Neutrophil (primary cell): ENCODE results near the gene POLR3GL.

Experiments
- H3K27ac ChIP-seq: fragments of 200-600 bp; sonication (generic); 2 replicates; pipeline ENCODE4 v1.5.1; 2016; ENCODE audit warnings: mild to moderate bottlenecking, moderate library complexity
- H3K27me3 ChIP-seq: fragments of 200-600 bp; sonication (generic); 2 replicates; pipeline ENCODE4 v1.6.0; 2016; ENCODE audit warnings: mild to moderate bottlenecking
- H3K36me3 ChIP-seq: fragments of 200-600 bp; sonication (generic); 2 replicates; pipeline ENCODE4 v1.5.1; 2017
- H3K4me1 ChIP-seq, 2 experiments: fragments of 200-600 bp in 1 of 2; sonication (generic) in 1 of 2; 1 replicate in 1 of 2; 2 replicates in 1 of 2; pipeline versions ENCODE4 v1.5.1 to v1.6.1; 2013 to 2016; ENCODE audit warnings: low read depth in 1 of 2, low read length in 1 of 2, mild to moderate bottlenecking in 1 of 2, moderate library complexity in 1 of 2; ENCODE audit not compliant: control insufficient read depth in 1 of 2, insufficient read depth in 1 of 2
- H3K4me3 ChIP-seq, 2 experiments: fragments of 200-600 bp in 1 of 2; sonication (generic) in 1 of 2; 1 replicate in 1 of 2; 2 replicates in 1 of 2; pipeline ENCODE4 v1.5.1; 2013 to 2016; ENCODE audit warnings: low read depth in 1 of 2, low read length in 1 of 2, mild to moderate bottlenecking in 1 of 2, moderate library complexity in 1 of 2
- H3K9me3 ChIP-seq: fragments of 200-600 bp; sonication (generic); 2 replicates; pipeline ENCODE4 v1.5.1; 2016
- CTCF ChIP-seq: fragments of 200-600 bp; sonication (generic); IDR thresholded peaks from 2 replicates; pipeline ENCODE4 v1.5.1; 2016; ENCODE audit warnings: antibody characterized with exemption

POLR3GL gene

GRCh38 chr1:145960468-145961108 lies 3.9 kb upstream of the POLR3GL start:
- no peaks in the 10 kb centered on the region for H3K9me3 ChIP-seq

GRCh38 chr1:145961109-145961424 lies 3.4 kb upstream of the POLR3GL start:
- Histone ChIP-seq H3K9me3 (no peaks in the 10 kb centered on the region), H3K27ac (no peak overlapping the region), H3K4me1 (peaks cover 84 to 85% of the 10 kb centered on the region in 2 experiments)

More at GRCh38 chr1:145960468-145961108, 3.9 kb upstream of the POLR3GL start:
- Histone ChIP-seq H3K36me3 (no peaks in the 10 kb centered on the region), H3K4me3 (peak overlapping the region; percentile 66 to 71), H3K27me3 (peaks cover 47% of the 10 kb centered on the region), H3K27ac (peak overlapping the region; percentile 26), H3K4me1 (peaks cover 84 to 90% of the 10 kb centered on the region in 2 experiments)
- TF ChIP-seq CTCF, result no peak

GRCh38 chr1:145961425-145962156 lies 2.9 kb upstream of the POLR3GL start:
- Histone ChIP-seq H3K27me3 (peaks cover 47% of the 10 kb centered on the region), H3K36me3 (no peaks in the 10 kb centered on the region), H3K4me1 (peaks cover 80 to 81% of the 10 kb centered on the region in 2 experiments), H3K9me3 (no peaks in the 10 kb centered on the region), H3K27ac (no peak overlapping the region), H3K4me3 (peak overlapping the region; percentile 66 to 71)
- no peak for TF ChIP-seq CTCF

More at GRCh38 chr1:145961109-145961424, 3.4 kb upstream of the POLR3GL start:
- H3K36me3 ChIP-seq, result no peaks in the 10 kb centered on the region
- TF ChIP-seq CTCF, result no peak
- peaks cover 47% of the 10 kb centered on the region for H3K27me3 ChIP-seq
- peak overlapping the region; percentile 66 to 71 for H3K4me3 ChIP-seq

- Histone ChIP-seq H3K27ac (no peak overlapping the region), H3K9me3 (no peaks in the 10 kb centered on the region), H3K36me3 (no peaks in the 10 kb centered on the region), H3K27me3 (peaks cover 47% of the 10 kb centered on the region), H3K4me3 (peak overlapping the region; percentile 66 to 71), H3K4me1 (peaks cover 71 to 73% of the 10 kb centered on the region in 2 experiments)
- TF ChIP-seq CTCF, result no peak
These were observed 2.1 kb upstream of the POLR3GL start for GRCh38 chr1:145962157-145963102.

GRCh38 chr1:145963265-145964019 lies 1.0 kb upstream of the POLR3GL start:
- H3K27ac ChIP-seq, result peak overlapping the region; percentile 65
- H3K4me3 ChIP-seq, result peak overlapping the region; percentile 67 to 80
- H3K9me3 ChIP-seq, result no peaks in the 10 kb centered on the region
- H3K36me3 ChIP-seq, result no peaks in the 10 kb centered on the region
- TF ChIP-seq CTCF, result no peak
- H3K4me1 ChIP-seq, result peaks cover 64 to 67% of the 10 kb centered on the region in 2 experiments
- peaks cover 47% of the 10 kb centered on the region for H3K27me3 ChIP-seq
